GM12872 (cell line): ENCODE measurements around the gene NBEA.

Experiments
- TF ChIP-seq, protein P1 (sequence below): IDR thresholded peaks from 3 replicates; pipeline ENCODE4 v1.5.1; 2011; ENCODE audit warnings: low read depth, mild to moderate bottlenecking, low read length, moderate library complexity; ENCODE audit not compliant: insufficient read depth

The NBEA gene

DNA sequence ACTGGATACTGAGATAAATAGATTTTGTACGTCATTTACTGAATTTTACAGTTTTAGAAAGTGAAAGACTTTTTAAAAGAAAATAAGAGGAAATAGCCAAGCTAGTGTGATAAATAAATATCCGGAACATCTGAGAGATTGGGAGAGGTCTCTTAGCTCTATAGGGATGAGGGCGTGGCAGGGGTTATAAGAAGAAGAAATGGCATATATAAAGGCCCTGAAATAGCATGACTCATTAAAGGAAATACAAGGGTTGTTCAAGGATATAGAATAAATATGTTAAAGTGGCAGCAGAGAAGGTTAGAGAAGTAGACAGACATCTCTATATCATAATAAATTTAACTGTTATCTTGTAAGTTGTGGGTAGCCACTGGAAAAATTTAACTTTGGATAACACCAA is 390.1 kb downstream of the NBEA start:
- TF ChIP-seq, protein P1, sequence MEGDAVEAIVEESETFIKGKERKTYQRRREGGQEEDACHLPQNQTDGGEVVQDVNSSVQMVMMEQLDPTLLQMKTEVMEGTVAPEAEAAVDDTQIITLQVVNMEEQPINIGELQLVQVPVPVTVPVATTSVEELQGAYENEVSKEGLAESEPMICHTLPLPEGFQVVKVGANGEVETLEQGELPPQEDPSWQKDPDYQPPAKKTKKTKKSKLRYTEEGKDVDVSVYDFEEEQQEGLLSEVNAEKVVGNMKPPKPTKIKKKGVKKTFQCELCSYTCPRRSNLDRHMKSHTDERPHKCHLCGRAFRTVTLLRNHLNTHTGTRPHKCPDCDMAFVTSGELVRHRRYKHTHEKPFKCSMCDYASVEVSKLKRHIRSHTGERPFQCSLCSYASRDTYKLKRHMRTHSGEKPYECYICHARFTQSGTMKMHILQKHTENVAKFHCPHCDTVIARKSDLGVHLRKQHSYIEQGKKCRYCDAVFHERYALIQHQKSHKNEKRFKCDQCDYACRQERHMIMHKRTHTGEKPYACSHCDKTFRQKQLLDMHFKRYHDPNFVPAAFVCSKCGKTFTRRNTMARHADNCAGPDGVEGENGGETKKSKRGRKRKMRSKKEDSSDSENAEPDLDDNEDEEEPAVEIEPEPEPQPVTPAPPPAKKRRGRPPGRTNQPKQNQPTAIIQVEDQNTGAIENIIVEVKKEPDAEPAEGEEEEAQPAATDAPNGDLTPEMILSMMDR, result no peak

- TF ChIP-seq, protein P1, result no peak
Measured at GRCh38 chr13:35333157-35333556, 391.1 kb downstream of the NBEA start.

DNA sequence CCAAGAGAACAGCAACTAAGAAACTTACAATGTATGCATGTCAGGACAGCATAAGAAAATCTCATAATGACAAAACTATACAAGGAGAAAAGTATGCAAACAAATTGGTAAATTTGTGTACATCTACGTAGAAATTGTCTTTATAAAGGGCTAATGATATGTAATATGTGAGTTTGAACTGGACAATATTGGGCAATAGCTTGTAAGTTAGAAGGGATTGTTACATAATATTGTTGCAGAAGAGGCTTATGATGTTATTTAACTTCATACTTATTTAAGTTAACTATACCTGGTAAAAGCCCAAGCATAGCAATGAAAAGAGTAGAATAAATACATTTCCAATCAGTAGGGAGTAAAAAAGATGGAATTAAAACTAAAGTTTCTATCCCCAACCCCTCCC is 400.4 kb downstream of the NBEA start:
- TF ChIP-seq, protein P1, result no peak

- TF ChIP-seq, protein P1, result no peak
Measured at GRCh38 chr13:35343417-35343816, 401.3 kb downstream of the NBEA start.

GRCh38 chr13:35345992-35346391 is 403.9 kb downstream of the NBEA start:
- TF ChIP-seq, protein P1, result no peak

DNA sequence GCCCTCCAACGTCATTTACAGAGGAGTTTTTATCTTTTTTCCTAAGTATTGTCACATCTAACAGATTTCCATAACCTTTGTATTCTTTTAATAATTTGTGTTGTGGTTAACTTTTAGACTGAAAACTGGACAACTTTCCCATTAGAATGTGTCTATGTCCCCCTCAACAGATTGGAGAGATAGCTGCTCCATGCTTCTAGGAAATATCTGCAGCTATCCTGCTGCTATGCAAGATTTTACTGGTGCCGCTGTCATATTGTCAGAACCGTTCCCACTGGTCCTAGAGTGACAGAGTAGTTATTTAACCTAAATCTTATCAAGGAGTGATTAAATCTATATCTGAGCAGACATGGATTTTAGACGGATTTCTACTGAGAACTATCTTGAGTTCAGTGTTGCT is 404.4 kb downstream of the NBEA start:
- TF ChIP-seq, protein P1, result no peak

- TF ChIP-seq, protein P1, result no peak
Measured at GRCh38 chr13:35347679-35348205, 405.7 kb downstream of the NBEA start.
